GM21619 (cell line): Measurements from ENCODE around the gene EEIG1.

Experiments
- ATAC-seq: cut with Tn5 transposase; IDR thresholded peaks from one replicate; pipeline ENCODE4 v1.9.1; 2021; ENCODE audit not compliant: unreplicated experiment

The EEIG1 gene

DNA sequence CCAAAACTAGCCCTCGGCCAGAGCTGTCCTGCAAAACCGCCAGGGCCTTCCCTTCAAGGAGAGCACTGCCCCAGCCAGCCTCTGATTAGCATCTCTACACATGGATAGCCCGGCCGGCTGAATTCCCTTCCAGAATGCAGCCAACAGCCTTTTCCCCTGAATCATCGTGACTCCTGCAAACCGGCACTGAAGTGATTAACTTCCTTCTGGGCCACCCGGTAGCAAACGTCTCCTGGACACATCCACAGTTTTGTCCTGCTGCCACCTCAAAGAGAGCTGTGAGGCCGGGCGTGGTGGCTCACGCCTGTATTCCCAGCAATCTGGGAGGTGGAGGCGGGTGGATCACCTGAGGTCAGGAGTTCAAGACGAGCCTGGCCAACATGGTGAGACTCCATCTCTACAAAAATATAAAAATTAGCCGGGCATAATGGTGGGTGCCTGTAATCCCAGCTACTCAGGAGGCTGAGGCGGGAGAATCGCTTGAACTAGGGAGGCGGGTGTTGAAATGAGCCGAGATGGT is 21.1 kb upstream of the EEIG1 start:
- ATAC-seq, result no peak

DNA sequence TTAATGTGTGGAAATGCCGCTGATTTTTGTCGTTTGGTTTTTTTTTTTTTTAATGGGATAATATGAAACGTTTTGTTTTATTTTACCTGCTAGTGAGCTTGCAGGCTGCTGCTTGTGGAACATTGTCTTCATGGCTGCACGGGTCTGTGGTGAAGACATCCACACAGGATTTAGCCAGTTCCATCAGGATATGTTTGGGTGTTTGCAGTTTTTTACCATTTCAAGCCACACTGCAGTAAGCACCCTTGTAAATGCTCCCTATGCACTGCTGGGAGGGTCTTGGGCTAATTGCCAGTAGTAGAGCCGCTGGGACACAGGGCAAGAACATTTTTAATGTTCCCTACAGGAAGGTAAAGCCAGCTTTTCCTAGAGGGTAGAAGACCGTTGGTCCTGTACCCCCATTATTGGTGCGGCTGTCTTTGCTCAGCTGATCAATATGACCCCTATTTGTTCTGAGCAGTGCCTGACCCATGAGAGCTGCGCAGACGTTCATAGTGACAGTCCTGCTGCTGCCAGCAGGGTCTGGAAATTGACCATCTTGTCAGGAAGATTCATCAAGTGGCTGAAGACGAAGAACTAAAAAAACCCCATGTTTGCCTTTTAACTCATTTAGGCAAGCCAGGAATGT is 20.5 kb upstream of the EEIG1 start:
- ATAC-seq, result no peak

DNA sequence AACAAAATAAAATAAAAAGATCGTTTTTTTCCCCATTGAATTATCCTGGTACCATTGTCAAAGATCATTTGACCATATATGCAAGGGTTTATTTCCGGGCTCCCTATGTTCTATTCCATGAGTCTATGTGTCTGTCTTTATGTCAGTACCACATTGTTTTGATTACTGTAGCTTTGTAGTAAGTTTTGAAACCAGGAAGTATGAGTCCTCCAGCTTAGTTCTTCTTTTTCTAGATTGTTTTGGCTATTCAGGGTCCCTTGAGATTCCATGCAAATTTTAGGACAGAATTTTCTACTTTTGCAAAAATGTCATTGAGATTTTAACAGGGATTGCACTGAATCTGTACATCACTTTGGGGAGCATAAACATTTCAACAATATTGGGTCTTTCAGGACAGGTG is 18.7 kb upstream of the EEIG1 start:
- no peak for ATAC-seq

DNA sequence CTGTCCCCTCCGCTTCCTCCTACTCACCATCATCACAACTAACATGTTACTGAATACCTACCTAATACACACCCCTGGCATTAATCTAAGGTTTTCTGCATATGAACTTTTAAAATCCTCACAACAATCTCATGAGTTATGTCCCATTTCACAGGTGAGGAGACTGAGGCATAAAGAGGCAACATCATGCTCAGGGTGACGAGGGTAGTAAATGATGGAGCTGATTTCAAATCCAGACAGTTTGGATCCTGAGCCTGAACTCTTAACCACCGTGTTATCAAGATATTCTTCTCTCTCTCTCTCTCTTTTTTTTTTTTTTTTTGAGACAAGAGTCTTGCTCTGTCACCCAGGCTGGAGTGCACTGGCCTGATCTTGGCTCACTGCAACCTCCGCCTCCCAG is 12.9 kb upstream of the EEIG1 start:
- ATAC-seq, result no peak

DNA sequence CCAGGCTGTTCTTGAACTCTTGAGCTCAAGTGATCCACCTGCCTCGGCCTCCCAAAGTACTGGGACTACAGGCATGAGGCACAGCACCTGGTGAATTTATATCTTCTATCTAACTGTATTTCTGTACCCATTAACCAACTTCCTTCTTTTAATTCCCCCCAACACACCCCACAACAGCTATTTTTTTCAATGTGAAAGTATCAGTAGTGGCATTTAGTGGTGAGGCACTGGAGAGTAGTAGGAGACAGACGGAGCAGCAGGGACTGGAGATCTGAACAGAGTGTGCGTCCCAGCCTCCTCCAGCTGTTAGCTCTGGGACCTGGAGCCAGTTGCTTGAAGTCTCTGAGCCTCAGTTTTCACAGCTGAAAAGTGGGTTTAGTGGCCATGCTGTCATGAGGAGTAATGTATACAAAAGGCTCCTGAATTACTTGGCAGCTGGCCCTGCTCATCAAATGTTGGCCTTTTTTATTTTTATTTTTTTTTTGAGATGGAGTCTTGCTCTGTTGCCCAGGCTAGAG is 11.0 kb upstream of the EEIG1 start:
- no peak for ATAC-seq

DNA sequence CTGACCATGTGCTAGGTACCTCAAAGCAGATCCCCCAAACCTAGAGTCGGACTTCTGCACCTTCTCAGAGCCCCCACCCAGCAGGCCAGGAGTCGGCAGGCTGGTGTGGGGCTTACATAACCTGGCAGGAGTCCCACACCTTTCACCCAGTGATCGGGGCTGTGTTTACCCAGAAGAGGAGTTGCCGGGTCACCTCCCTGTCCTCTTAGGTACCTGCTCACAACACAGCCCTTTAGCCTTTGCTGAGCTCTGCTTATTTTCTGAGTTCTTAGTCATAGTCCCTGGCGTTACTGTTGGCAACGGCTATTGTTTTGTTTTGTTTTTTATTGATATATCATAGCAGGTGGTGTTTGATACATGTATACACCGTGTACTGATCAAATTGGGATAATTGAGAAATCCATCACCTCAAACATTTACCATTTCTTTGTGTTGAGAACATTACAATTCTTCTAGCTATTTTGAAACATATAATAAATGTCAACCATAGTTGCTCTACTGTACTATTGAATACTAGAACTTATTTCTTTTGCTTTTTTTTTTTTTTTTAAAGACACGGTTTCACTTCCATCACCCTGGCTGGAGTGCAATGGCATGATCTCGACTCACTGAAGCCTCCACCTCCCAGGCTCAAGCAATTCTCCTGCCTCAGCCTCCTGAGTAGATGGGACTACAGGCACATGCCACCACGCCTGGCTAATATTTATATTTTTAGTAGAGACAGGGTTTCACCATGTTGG is 10.4 kb upstream of the EEIG1 start:
- ATAC-seq, result no peak

DNA sequence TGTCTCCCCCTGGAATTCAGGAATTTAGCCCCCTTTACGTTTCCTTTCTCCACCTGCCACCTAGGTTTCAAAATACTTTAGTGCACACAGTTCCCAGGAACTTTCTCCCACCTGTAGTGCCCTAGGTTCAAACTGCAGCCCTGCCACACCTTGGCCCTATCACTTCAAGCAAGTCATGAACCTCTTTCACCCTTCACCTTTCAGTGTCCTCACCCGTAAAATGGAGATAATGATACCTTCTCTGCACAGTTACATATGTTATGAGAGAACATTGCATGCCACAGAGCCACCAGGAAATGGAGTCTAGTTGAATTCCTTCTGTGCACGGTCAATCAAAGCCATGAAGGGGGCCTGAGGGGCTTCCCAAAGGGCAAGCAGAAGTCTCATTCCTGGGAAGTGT is 9.8 kb upstream of the EEIG1 start:
- ATAC-seq, result no peak

DNA sequence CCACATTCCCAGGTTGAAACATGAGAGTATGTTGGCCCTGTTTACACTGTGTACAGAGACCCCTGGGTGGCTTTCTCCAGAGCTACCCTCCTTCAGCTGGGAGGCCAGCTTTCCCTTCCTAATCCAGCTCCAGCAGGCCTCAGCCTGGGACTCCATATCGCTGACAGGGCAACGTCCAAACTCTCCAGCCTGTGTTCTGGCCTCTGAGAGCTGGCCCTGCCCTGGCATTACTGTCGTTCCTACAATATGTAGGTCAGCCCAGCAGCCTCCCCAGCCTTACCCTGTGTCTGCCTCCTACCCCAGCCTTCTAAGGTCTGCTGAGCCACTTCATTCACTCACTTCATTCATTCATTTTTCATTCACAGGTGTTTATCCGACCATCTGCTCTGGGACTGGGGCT is 8.3 kb upstream of the EEIG1 start:
- ATAC-seq, result no peak

DNA sequence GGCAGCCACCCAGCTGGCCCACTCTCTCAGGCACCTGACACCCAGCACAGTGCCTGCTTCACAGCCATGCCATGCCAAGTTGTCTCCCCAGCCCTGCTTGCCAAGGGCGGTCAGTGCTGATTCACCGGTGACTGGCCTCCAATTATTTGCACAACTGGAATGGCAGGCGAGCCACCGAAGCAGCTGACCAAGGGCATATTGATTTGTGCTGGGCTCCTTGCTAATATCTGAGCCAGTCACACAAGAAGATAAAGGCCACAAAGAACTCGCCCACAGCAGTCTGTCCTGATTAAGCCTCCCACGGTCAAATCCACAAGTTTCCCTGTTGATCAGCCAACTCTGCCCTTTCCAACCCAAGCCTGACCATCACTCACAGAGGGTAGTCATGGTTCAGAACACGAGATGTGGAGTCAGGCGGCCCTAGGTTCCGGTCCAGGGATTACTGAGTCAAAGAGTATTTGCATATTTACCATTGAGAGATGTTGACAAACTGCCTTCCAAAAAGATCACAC is 6.4 kb upstream of the EEIG1 start:
- no peak for ATAC-seq

DNA sequence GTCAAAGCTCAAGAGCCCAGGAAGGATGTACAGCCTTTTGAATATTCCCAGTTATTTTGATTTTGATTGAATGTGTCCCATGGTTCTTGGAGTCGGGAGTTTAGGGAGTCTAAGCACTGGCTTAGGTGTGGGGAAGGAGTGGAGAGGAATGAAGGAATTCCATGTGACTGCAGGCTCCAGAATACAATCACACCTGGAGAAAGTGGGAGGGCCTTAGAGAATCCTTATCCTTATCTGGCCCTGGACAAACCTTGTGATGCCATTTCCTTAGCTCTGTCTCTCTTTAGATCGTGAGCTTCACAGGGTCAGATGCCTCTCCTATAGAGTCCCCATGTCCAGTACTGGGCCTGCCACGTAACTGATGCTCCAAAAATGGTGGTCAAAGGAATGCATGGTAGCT is 4.2 kb upstream of the EEIG1 start:
- no peak for ATAC-seq

DNA sequence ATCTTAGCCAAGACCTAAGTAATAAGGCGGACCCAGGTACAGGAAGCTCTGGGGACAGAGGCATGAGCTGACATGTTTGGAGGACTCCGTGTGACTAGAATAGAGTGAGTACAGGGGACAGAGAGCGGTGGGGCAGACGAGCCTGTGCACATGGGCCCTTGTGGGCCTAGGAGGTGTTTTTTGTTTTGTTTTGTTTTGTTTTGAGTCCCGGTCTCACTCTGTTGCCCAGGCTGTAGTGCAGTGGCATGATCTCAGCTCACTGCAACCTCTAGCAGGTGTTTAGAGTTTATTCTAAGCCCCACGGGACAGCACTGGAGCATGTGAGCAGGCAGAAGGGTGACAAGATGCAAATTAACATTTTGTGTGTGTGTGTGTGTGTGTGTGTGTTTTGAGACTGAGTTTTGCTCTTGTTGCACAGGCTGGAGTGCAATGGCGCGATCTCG is 3.1 kb upstream of the EEIG1 start:
- ATAC-seq, result peak; percentile 29

DNA sequence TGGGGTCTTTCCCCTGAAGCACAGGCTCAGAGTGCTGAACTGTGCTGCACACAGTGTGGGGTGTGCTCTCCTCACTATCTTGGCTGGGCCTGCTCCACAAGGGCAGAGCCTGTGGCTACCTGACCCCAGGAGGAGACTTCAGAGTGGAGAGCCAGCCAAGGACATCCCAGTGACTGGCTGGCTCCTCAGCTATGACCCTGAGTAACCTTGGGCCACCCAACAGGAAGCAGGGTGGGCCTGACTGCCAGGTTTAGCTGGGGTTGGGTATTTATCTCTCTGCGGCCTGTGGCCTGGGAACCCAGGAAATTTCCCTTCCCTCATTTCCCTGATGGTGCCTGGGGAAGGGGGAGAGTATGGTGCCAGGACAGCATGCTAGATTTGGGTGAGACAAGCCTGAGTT is 2.1 kb upstream of the EEIG1 start:
- no peak for ATAC-seq

DNA sequence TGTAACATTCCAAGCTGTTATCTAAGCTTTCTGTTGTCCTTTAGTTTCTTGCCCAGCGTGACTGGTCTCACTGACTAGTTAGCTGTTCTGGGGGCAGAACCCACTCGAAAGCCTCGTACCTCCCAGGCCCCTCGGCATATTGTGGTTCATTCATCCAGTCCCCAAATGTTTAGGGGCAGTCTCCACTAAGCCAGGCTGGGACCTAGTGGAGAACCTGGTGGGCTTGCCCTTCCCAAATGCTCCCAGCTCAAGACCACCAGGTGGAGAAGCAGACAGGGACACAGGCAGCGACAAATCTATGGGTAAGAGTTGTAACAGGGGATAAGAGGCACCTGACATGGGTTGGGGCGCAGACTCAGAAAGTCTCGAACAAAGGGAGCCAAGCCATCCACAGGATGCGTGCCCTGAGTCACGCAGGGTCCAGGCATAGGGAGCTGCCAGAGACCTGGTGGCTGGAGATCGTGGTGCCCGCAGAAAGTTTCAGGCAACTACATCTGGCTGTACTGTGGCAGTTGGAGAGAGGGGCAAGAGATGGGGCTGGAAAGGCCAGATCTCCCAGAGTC is 851 bp upstream of the EEIG1 start:
- no peak for ATAC-seq

DNA sequence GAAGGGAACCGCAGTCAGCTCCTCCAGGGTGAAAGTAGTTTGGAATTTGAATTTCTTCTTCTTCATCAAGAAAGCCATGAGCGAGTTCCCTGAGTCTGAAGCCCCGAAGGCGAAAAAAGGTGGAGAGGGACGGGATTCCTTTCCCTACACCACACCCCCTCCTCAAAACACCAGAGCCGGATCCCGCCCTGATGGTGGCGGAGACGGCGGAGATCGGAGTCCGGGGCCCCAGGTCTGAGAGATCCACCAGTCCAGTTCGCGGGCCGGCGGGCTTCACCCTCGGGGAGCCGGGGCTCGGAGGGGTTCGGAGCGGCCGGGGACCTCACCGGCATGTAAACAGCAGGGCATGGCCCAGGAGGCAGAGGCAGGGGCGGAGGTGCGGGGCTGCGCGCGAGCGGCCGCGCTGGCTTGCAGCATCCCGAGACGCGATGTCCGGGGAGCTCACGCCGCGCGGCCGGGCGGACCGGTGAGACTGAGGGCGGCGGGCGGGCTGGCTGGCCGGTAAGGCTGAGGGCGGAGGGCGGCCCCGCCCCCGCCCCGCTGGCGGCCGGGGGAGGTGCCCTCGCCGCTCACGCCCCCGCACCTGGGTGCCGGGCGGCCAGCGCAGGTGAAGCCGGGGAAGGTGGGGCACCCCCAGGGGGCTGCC is 606 bp downstream of the EEIG1 start:
- ATAC-seq, result peak; percentile 22

DNA sequence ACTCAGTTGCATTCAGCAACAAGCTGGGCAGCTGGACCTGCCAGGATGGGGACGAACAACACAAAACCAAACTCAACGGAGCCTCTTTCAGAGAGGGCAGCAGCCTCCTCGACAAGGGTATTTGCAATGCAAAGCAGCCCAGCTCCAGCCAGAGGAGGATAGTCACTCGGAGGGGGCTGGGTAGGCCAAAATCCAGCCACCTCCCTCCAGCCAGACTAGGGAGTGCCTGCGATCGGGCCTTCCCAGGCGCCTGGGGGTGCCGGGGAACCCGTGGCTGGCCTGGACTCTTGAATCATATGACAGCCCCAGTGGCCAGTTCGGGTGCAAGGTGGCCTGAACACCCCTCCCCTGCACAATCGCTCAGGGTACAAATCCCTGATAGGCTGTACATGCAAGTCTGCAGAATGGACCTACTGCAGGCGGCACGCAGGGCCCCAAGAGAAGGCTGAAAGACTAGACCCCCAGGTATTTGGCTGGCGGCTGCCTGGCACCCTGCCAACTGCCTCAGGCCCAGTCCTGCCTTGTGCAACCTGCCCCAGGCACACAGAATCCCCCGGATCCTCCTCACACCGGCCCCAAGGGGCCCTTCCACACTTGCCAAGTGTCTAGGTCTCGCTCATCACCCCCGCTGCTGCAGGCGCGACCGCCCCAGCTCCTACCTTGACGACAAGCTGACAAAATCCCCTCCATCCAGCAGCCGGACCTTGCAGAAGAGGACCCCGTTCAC is 1.3 kb downstream of the EEIG1 start:
- ATAC-seq, result no peak

DNA sequence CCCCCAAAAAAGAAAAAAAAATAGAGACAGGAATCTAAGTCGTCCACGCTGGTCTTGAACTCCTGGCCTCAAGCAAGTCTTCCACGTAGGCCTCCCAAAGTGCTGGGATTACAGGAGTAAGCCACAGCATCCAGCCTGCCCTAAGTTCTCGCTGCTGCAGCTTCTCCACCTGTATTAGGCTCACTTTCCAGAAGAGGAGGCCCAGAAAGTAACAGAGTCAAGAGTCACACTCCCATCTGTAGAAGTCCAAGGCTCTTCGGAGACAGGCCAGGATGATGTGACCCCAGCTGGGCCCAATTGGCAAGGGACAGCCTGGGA is 1.8 kb downstream of the EEIG1 start:
- no peak for ATAC-seq

DNA sequence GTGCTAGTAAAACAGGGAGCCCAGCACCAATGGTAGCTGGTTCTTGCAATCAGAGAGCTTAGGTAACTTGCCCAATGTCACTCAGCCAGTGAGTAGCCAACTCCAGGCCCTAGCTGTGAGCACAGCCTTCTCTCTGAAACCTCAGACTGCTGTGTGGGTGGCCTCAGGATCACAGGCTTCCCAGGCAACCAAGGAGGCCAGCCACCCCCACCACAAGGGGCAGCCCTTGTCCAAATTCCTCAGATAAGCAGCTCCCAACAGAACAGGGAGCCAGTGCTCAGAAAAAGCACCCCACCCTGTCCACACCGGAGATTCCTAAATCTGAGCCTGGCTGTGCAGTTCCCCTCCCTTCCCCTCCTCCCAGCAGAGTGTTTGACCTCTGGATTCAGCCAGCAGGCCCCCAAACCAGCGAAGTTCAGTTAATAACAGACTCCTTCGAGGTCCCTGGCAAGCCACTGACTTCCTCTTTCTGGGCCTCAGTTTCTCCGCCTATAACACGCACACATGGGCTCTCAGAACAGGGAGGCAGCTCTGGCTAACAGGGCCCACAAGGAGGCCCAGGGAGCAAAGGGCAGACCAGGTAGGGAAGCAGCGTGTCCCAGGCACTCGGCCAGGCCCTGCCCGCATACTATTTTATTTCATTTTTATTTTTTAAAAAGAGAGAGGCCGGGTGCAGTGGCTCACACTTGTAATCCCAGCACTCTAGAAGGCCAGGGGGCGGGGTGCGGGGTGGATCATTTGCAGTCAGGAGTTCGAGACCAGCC is 2.7 kb downstream of the EEIG1 start:
- no peak for ATAC-seq

DNA sequence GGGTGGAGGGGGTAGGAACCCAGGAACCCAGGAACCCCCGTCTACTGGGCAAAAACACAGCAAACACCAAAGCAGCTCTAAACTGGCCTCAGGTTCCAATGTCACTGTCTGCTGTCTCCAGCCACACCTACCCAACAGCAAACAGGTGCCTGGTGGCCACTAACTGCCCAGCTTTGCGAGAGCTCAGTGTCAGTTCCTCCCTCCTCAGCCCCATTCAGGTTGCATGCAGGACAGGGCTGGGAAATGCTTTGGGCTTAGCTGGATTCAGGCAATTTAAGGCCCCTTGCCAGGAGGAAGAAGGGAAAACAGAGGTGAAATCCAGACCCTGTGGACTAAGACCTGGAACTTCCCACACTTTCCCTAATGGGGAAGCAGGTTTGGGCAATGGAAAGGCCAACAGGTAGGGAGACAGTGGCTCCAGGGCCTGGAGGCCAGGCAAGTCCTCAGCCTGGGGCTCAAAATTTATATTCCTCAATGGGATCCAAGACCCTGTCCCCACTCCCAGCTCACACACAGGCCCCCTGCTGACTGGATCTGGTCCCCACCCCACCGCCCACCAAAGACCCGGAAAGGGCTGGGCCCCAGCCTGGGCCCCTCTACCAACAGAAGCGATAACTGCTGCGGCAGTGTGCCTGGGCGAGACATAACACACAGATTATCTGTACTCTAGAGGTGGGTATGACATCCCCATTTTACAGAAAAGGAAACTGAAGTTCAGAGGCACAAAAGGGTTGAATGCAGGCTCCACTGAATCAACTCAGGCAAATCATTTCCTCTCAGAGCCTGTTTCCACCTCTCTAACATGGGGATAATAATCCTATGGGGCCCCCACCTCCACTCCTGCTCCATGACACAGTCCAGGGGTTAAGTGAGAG is 3.5 kb downstream of the EEIG1 start:
- no peak for ATAC-seq

DNA sequence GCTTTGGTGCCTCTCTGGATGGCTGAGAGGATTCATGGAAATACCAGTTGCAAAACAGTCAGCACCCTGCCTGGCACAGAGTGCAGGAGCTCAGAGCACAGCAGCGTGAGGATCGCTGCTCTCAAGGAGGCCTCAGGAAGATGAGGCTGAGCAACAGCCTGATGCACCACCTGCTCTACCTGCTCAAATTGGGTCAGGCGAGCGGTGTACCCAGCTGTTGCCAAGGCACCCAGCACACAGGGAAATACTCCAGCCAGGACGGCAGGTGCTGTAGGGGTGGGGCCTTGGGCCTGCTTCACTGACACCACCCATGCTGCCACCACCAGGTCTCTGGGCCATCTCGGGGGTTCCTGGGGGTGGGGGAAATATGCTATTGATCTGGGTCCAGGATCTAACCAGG is 4.3 kb downstream of the EEIG1 start:
- ATAC-seq, result no peak
